GM12878 (cell line): ENCODE measurements around the gene CHD9. TPM values are rescaled to one million over a fixed set of nuclear protein-coding genes. Genes with fewer than 3 reads are reported as not detected.

Experiments
- ATAC-seq: fragments of 200-7000 bp; cut with Tn5 transposase; 3 replicates; pipeline ENCODE4 v1.9.1; 2020; ENCODE audit warnings: mild to moderate bottlenecking, moderate library complexity
- BruUV-seq: library from RNA; stranded (reverse); fragments of 400-500 nt; replicated peaks from 2 replicates; lab custom pipeline; 2021; lab: Mats Ljungman, UMichigan
- CTCF ChIA-PET: fragments of 300-600 bp; sonication (Branson Sonifier 250); formaldehyde crosslinking; extraction: SDS; loops from one replicate; lab custom pipeline; 2021; ENCODE audit warnings: inconsistent platforms; lab: Yijun Ruan, JAX
- POLR2A ChIA-PET: fragments of 350-600 bp; formaldehyde crosslinking; extraction: SDS; loops from one replicate; lab custom pipeline; 2021; ENCODE audit warnings: inconsistent platforms; lab: Charles Lee
- RAD21 ChIA-PET: fragments of 300-600 bp; sonication (Branson Sonifier 250); formaldehyde crosslinking; loops from one replicate; lab custom pipeline; 2023; ENCODE audit warnings: antibody characterized with exemption; ENCODE audit not compliant: unreplicated experiment; lab: Charles Lee
- SMC1A ChIA-PET: fragments of 300-600 bp; sonication (Branson Sonifier 250); formaldehyde crosslinking; loops from one replicate; lab custom pipeline; 2023; ENCODE audit not compliant: unreplicated experiment, uncharacterized antibody; lab: Charles Lee
- DNase-seq: peaks from one replicate; pipeline ENCODE4 v3.0.0-alpha.2; 2011; ENCODE audit warnings: low read depth, low spot score
- FAIRE-seq: peaks from 3 replicates; lab custom pipeline; 2011; peaks lifted over from hg19 to GRCh38; lab: Jason Lieb, UNC
- H2AFZ ChIP-seq: 2 replicates; pipeline ENCODE4 v1.6.0; 2011; ENCODE audit warnings: low read depth, low read length, control low read depth; ENCODE audit not compliant: control insufficient read depth
- H3K27ac ChIP-seq: 2 replicates; pipeline ENCODE4 v1.5.1; 2011; ENCODE audit warnings: control low read depth; ENCODE audit not compliant: control insufficient read depth, insufficient read depth
- H3K27me3 ChIP-seq, 2 experiments: replicated peaks in 1 of 2; 2 replicates each; pipeline versions ENCODE4 v1.6.0 to v1.6.1; 2011; ENCODE audit warnings: low read length in 1 of 2; ENCODE audit not compliant: control insufficient read depth in 2 of 2, insufficient read depth in 2 of 2
- H3K36me3 ChIP-seq, 2 experiments: 2 replicates each; pipeline ENCODE4 v1.5.1; 2011; ENCODE audit warnings: low read length in 1 of 2; ENCODE audit not compliant: control insufficient read depth in 2 of 2, insufficient read depth in 2 of 2
- H3K4me1 ChIP-seq: 2 replicates; pipeline ENCODE4 v1.6.1; 2011; ENCODE audit warnings: mild to moderate bottlenecking, low read length, moderate library complexity, mixed read lengths; ENCODE audit not compliant: control insufficient read depth, insufficient read depth
- H3K4me2 ChIP-seq: 2 replicates; pipeline ENCODE4 v1.6.0; 2011; ENCODE audit warnings: control low read depth; ENCODE audit not compliant: control insufficient read depth, insufficient read depth
- H3K4me3 ChIP-seq: fragments of 200-600 bp; sonication (generic); 2 replicates; pipeline ENCODE4 v1.5.1; 2016
- H3K79me2 ChIP-seq: 2 replicates; pipeline ENCODE4 v1.6.0; 2011; ENCODE audit warnings: low read length; ENCODE audit not compliant: control insufficient read depth, insufficient read depth
- H3K9ac ChIP-seq: 2 replicates; pipeline ENCODE4 v1.8.0; 2011; ENCODE audit warnings: low read length, control low read depth, mixed read lengths; ENCODE audit not compliant: control insufficient read depth, insufficient read depth
- H3K9me3 ChIP-seq: replicated peaks from 3 replicates; pipeline ENCODE4 v1.5.1; 2011; ENCODE audit warnings: mild to moderate bottlenecking, low read length; ENCODE audit not compliant: control insufficient read depth, insufficient read depth
- H4K20me1 ChIP-seq: 2 replicates; pipeline ENCODE4 v1.6.0; 2011; ENCODE audit not compliant: control insufficient read depth, insufficient read depth
- BCL11A ChIP-seq: IDR thresholded peaks from 2 replicates; pipeline ENCODE4 v1.6.1; 2011; ENCODE audit warnings: low read depth, low read length
- CREM ChIP-seq: IDR thresholded peaks from 2 replicates; pipeline ENCODE4 v1.6.1; 2014; ENCODE audit warnings: antibody characterized with exemption, low read depth
- HSF1 ChIP-seq: fragments of 150-350 bp; IDR thresholded peaks from 2 replicates; pipeline ENCODE4 v1.6.1; 2014; ENCODE audit warnings: mild to moderate bottlenecking, low read depth, low read length
- IRF3 ChIP-seq: fragments of 450-650 bp; IDR thresholded peaks from 2 replicates; pipeline ENCODE4 v1.6.1; 2014; ENCODE audit warnings: mild to moderate bottlenecking
- PAX8 ChIP-seq: fragments of 450-650 bp; IDR thresholded peaks from 2 replicates; pipeline ENCODE4 v1.6.1; 2017; ENCODE audit warnings: mild to moderate bottlenecking, moderate library complexity
- RAD21 ChIP-seq: IDR thresholded peaks from 2 replicates; pipeline ENCODE4 v1.6.1; 2011; ENCODE audit warnings: mild to moderate bottlenecking, low read depth, low read length, moderate library complexity; ENCODE audit not compliant: insufficient read depth
- SIX5 ChIP-seq: IDR thresholded peaks from 2 replicates; pipeline ENCODE4 v1.6.1; 2011; ENCODE audit warnings: mild to moderate bottlenecking, low read depth, low read length, moderate library complexity; ENCODE audit not compliant: severe bottlenecking
- TBL1XR1 ChIP-seq: IDR thresholded peaks from 2 replicates; pipeline ENCODE4 v1.6.1; 2012; ENCODE audit warnings: low read depth, low read length, improper control_type of control experiment
- WGBS: methylation state at CpG from one replicate; pipeline ENCODE4 v1.1.6; 2016; ENCODE audit warnings: low lambda C conversion rate; ENCODE audit not compliant: insufficient replicate concordance, insufficient coverage; ENCODE audit errors: missing lambda C conversion rate; 5-methylcytosine and 5-hydroxymethylcytosine counted together
- in situ Hi-C: fragments of 300-500 bp; cut with MboI; formaldehyde crosslinking; loops from 9 replicates; pipeline ENCODE4 v1.14.3; 2018; ENCODE audit warnings: mixed read lengths
- intact Hi-C: fragments of 100-400 bp; cut with micrococcal nuclease; formaldehyde crosslinking; loops from one replicate; pipeline ENCODE4 v1.14.2; 2022; ENCODE audit not compliant: unreplicated experiment
- polyA plus RNA-seq, 11 experiments: library from polyadenylated mRNA; depleted of rRNA in 4 of 11; unstranded in 6 of 11; stranded (reverse) in 5 of 11; fragments of >200 nt; fragmentation: Nextera tagmentation in 4 of 11; fragmentation: Illumina TruSeq in 1 of 11; extraction: Ambion mirVana in 4 of 11; extraction: Trizol in 1 of 11; gene quantifications; 1 replicate in 1 of 11; 2 replicates in 10 of 11; pipeline versions ENCODE4 v1.2.1 to v1.2.3, GENCODE V29; 2011 to 2016; ENCODE audit warnings: inconsistent platforms in 2 of 11, missing spikeins in 2 of 11, low read depth in 1 of 11
- total RNA-seq, 4 experiments: library from RNA; depleted of rRNA in 3 of 4; stranded (reverse); fragments of >200 nt in 3 of 4; fragmentation: Illumina TruSeq in 1 of 4; extraction: Trizol in 1 of 4; gene quantifications; 2 replicates each; pipeline versions ENCODE4 v1.2.1 to v1.2.3, GENCODE V29; 2013 to 2021

The CHD9 gene
- total and polyA plus RNA-seq, 10 of the 15 experiments (the other 5 are each of a cell fraction or from before 2014, with no cell fraction given): 29.2 to 95.7 (median 54.3) TPM

DNA sequence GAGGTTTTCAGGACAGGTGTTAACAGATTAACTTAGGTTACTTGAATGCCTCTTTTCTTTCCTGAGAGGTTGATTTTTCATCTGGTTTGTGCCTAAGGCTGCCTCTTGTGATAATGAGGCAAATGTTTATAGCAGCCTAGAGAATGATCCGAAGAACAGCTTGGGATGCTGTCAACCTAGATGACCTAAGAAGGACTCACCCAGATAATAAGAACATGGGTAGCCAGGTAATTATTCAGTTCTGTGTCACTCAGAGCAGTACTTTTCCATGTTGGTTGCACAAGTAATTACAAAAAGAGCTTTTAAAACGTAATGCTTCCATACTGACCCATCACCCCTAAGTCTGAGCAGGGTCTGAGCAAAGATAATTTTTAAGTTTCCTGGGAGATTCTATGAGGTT, 60.3 kb downstream of the CHD9 start:
- H3K9ac ChIP-seq: no peak overlapping the region
- no peak for DNase-seq
- TF ChIP-seq IRF3 (no peak), PAX8 (no peak), RAD21 (no peak), TBL1XR1 (no peak), BCL11A (no peak), HSF1 (no peak), CREM (no peak), SIX5 (no peak)
- BruUV-seq: no TSS peak
- FAIRE-seq: no peak
- peaks cover 16% of the 10 kb centered on the region for H3K79me2 ChIP-seq
- RAD21 ChIA-PET: interaction anchor here (0.6 to 0.9 kb wide), 2 partner anchors 12 to 15 kb away, joined by 3 to 4 read pairs; no protein-coding TSS in a partner anchor
- H3K4me1 ChIP-seq: peaks cover 25% of the 10 kb centered on the region
- H3K27ac ChIP-seq: no peak overlapping the region
- SMC1A ChIA-PET: interaction anchor here (0.8 to 1.6 kb wide), 4 partner anchors 11 to 210 kb away, joined by 3 to 5 read pairs (median 4); no protein-coding TSS in a partner anchor
- no peaks in the 10 kb centered on the region for H4K20me1 ChIP-seq
- no peaks in the 10 kb centered on the region; the same call in 2 of the 3 replicates for H3K9me3 ChIP-seq
- 98% methylated on average over 2 of the region's 2 CpGs for WGBS
- no peak overlapping the region for H3K4me3 ChIP-seq
- no peak for ATAC-seq
- no peaks in the 10 kb centered on the region; a peak in 1 of 4 replicates for H3K36me3 ChIP-seq
- CTCF ChIA-PET: no interaction called here
- in situ Hi-C loops (no loop called here), intact Hi-C loops (no loop called here)
- H3K27me3 ChIP-seq: no peaks in the 10 kb centered on the region
- no peak overlapping the region for H2AFZ ChIP-seq
- H3K4me2 ChIP-seq: no peak overlapping the region
- POLR2A ChIA-PET: interaction anchor here (0.8 kb wide), 1 partner anchor 13 kb away, joined by 3 read pairs; no protein-coding TSS in a partner anchor
